ENCODE measurements around the gene SNCA.

DNA sequence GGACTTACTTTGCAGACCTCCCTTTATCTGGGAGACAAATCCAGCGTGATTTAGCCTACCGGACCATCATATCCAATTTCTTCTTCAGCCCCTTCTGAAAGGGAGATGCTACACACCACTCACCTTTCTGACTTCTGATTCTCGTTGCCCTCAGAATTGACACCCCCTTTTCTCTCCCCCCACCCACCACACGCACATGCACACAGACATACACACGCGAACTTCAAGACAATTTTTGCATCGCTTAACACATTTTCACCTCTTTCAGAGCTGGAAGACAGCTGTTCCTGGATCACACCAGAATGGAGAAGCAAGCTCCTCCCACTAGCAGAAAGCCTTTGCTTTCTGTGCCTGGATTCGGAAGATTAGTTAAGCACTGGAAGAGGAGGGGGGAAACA, 1.0 kb upstream of the SNCA start:
- TF ChIP-seq, protein P1, sequence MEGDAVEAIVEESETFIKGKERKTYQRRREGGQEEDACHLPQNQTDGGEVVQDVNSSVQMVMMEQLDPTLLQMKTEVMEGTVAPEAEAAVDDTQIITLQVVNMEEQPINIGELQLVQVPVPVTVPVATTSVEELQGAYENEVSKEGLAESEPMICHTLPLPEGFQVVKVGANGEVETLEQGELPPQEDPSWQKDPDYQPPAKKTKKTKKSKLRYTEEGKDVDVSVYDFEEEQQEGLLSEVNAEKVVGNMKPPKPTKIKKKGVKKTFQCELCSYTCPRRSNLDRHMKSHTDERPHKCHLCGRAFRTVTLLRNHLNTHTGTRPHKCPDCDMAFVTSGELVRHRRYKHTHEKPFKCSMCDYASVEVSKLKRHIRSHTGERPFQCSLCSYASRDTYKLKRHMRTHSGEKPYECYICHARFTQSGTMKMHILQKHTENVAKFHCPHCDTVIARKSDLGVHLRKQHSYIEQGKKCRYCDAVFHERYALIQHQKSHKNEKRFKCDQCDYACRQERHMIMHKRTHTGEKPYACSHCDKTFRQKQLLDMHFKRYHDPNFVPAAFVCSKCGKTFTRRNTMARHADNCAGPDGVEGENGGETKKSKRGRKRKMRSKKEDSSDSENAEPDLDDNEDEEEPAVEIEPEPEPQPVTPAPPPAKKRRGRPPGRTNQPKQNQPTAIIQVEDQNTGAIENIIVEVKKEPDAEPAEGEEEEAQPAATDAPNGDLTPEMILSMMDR (IDR thresholded peaks at IDR 0.05) = no peak
- no peak for TF ChIP-seq POLR2A (IDR thresholded peaks at IDR 0.05)
